HepG2 (cell line): ENCODE results near the gene MYRIP. TPM values are rescaled to one million over a fixed set of nuclear protein-coding genes. Genes with fewer than 3 reads are reported as not detected.

Source experiments
- ATAC-seq: fragments of 200-7000 bp; cut with Tn5 transposase; 3 replicates; pipeline ENCODE4 v1.9.1; 2020; ENCODE audit warnings: mild to moderate bottlenecking, moderate library complexity
- BruUV-seq: library from RNA; stranded (reverse); fragments of 400-500 nt; replicated peaks from 2 replicates; lab custom pipeline; 2021; lab: Mats Ljungman, UMichigan
- CTCF ChIA-PET: fragments of 300-600 bp; formaldehyde crosslinking; extraction: SDS; loops from one replicate; lab custom pipeline; 2021; ENCODE audit warnings: low total read pairs, inconsistent platforms, low intra/inter-chr PET ratio; lab: Yijun Ruan, JAX
- POLR2A ChIA-PET: fragments of 350-600 bp; sonication (Branson Sonifier 250); formaldehyde crosslinking; loops from one replicate; lab custom pipeline; 2020; ENCODE audit warnings: antibody characterized with exemption, inconsistent platforms; lab: Yijun Ruan, JAX
- DNase-seq: peaks from one replicate; pipeline ENCODE4 v3.0.0-alpha.2; 2015; ENCODE audit warnings: low spot score
- FAIRE-seq: peaks from 3 replicates; lab custom pipeline; 2011; peaks lifted over from hg19 to GRCh38; lab: Jason Lieb, UNC
- H2AFZ ChIP-seq: one replicate; pipeline ENCODE4 v1.6.1; 2011; ENCODE audit warnings: low read length, inconsistent platforms
- H3K27ac ChIP-seq: fragments of 300-600 bp; 3 replicates; pipeline ENCODE4 v1.8.0; 2011; ENCODE audit warnings: mixed run types, mild to moderate bottlenecking, mixed read lengths, low read length, inconsistent platforms; ENCODE audit not compliant: insufficient read depth; ENCODE audit errors: extremely low read length
- H3K27me3 ChIP-seq, 2 experiments: fragments of 200-600 bp in 1 of 2; 2 replicates in 1 of 2; 3 replicates in 1 of 2; pipeline versions ENCODE4 v1.6.0 to v1.8.0; 2011; ENCODE audit warnings: low read length in 2 of 2, mild to moderate bottlenecking in 2 of 2, moderate library complexity in 2 of 2, inconsistent platforms in 1 of 2; ENCODE audit not compliant: insufficient read depth in 2 of 2, control insufficient read depth in 1 of 2
- H3K36me3 ChIP-seq, 2 experiments: fragments of 200-600 bp in 1 of 2; replicated peaks in 1 of 2; 2 replicates in 1 of 2; 3 replicates in 1 of 2; pipeline versions ENCODE4 v1.5.1 to v1.8.0; 2011; ENCODE audit warnings: low read length in 2 of 2, inconsistent platforms in 1 of 2; ENCODE audit not compliant: insufficient read depth in 2 of 2, control insufficient read depth in 1 of 2
- H3K4me1 ChIP-seq: 2 replicates; pipeline ENCODE4 v1.5.1; 2012; ENCODE audit warnings: low read length, inconsistent platforms; ENCODE audit not compliant: insufficient read depth
- H3K4me2 ChIP-seq: 2 replicates; pipeline ENCODE4 v1.6.0; 2011; ENCODE audit warnings: low read depth, low read length, inconsistent platforms
- H3K4me3 ChIP-seq, 3 experiments: fragments of 200-600 bp in 1 of 3; sonication (generic), shearing (Covaris generic) in 1 of 3; replicated peaks in 1 of 3; 2 replicates each; pipeline ENCODE4 v1.5.1; 2011 to 2016; ENCODE audit warnings: low read length in 3 of 3, inconsistent platforms in 2 of 3, low read depth in 2 of 3, mild to moderate bottlenecking in 2 of 3, control low read depth in 1 of 3, mixed read lengths in 1 of 3; ENCODE audit not compliant: insufficient read depth in 1 of 3
- H3K79me2 ChIP-seq: one replicate; pipeline ENCODE4 v1.6.1; 2011; ENCODE audit warnings: low read length, inconsistent platforms; ENCODE audit not compliant: insufficient read depth
- H3K9ac ChIP-seq: 2 replicates; pipeline ENCODE4 v1.6.0; 2011; ENCODE audit warnings: mild to moderate bottlenecking, low read depth, low read length, inconsistent platforms; ENCODE audit not compliant: insufficient read depth
- H3K9me3 ChIP-seq: 2 replicates; pipeline ENCODE4 v1.5.1; 2012; ENCODE audit warnings: mild to moderate bottlenecking, low read length
- H4K20me1 ChIP-seq: 2 replicates; pipeline ENCODE4 v1.6.0; 2011; ENCODE audit warnings: inconsistent platforms, mild to moderate bottlenecking, low read length, moderate library complexity; ENCODE audit not compliant: insufficient read depth
- FOXA3 ChIP-seq: IDR thresholded peaks from 2 replicates; pipeline ENCODE4 v1.6.1; 2016; ENCODE audit warnings: missing genetic modification reagents, missing compliant biosample characterization
- HNF1A ChIP-seq, 2 experiments: sonication (generic) in 1 of 2; formaldehyde crosslinking in 1 of 2; IDR thresholded peaks; 2 replicates each; pipeline versions ENCODE4 v1.4.0 to v1.6.1; 2016 to 2020; ENCODE audit warnings: borderline replicate concordance in 1 of 2, low read depth in 1 of 2, mild to moderate bottlenecking in 1 of 2, missing genetic modification reagents in 1 of 2
- HNF4A ChIP-seq: sonication (generic); formaldehyde crosslinking; IDR thresholded peaks from 2 replicates; pipeline ENCODE4 v1.4.0; 2020; ENCODE audit warnings: missing genetic modification reagents
- HNF4G ChIP-seq, 2 experiments: sonication (generic) in 1 of 2; formaldehyde crosslinking in 1 of 2; IDR thresholded peaks; 2 replicates each; pipeline versions ENCODE4 v1.4.0 to v1.6.1; 2011 to 2020; ENCODE audit warnings: borderline replicate concordance in 2 of 2, low read depth in 2 of 2, mild to moderate bottlenecking in 2 of 2, low read length in 1 of 2, missing genetic modification reagents in 1 of 2, moderate library complexity in 1 of 2
- KDM6A ChIP-seq: IDR thresholded peaks from 2 replicates; pipeline ENCODE4 v1.6.1; 2016; ENCODE audit warnings: low read depth
- LCORL ChIP-seq, 2 experiments: fragments of 450-650 bp in 1 of 2; sonication (generic) in 1 of 2; formaldehyde crosslinking in 1 of 2; IDR thresholded peaks; 2 replicates each; pipeline versions ENCODE4 v1.5.0 to v1.6.1; 2017 to 2020; ENCODE audit warnings: antibody characterized with exemption in 1 of 2, missing genetic modification reagents in 1 of 2
- NKX3-1 ChIP-seq: sonication (generic); formaldehyde crosslinking; IDR thresholded peaks from 2 replicates; pipeline ENCODE4 v1.5.0; 2020; ENCODE audit warnings: missing genetic modification reagents
- PAXIP1 ChIP-seq: sonication (generic); formaldehyde crosslinking; conservative IDR thresholded peaks from 2 replicates; pipeline ENCODE4 v1.4.0; 2020; ENCODE audit warnings: mild to moderate bottlenecking, missing genetic modification reagents, moderate library complexity
- ZNF574 ChIP-seq: sonication (generic); formaldehyde crosslinking; IDR thresholded peaks from 2 replicates; pipeline ENCODE4 v1.4.0; 2020; ENCODE audit warnings: missing genetic modification reagents
- WGBS: methylation state at CpG from one replicate; pipeline ENCODE4 v1.1.6; 2017; ENCODE audit warnings: low lambda C conversion rate; 5-methylcytosine and 5-hydroxymethylcytosine counted together
- in situ Hi-C: cut with HindIII; loops from 2 replicates; pipeline ENCODE4 v1.10.0; 2017; ENCODE audit warnings: low pct_unique_long_range_greater_than_20kb; ENCODE audit not compliant: extremely low pct_ligation_motif_present
- intact Hi-C: fragments of 100-400 bp; cut with micrococcal nuclease; formaldehyde crosslinking; loops from one replicate; pipeline ENCODE4 v1.10.0; 2022; ENCODE audit not compliant: unreplicated experiment
- polyA plus RNA-seq, 8 experiments: library from polyadenylated mRNA; depleted of rRNA in 3 of 8; stranded (reverse) in 7 of 8; unstranded in 1 of 8; fragments of >200 nt; fragmentation: Illumina TruSeq in 4 of 8; extraction: Trizol in 4 of 8; gene quantifications; 2 replicates each; pipeline versions ENCODE4 v1.2.1 to v1.2.3, GENCODE V29; 2011 to 2016; ENCODE audit warnings: low read depth in 4 of 8, missing spikeins in 1 of 8, mixed read lengths in 1 of 8; ENCODE audit not compliant: insufficient read depth in 1 of 8
- total RNA-seq, 5 experiments: library from RNA; depleted of rRNA; stranded (reverse); fragments of >200 nt; fragmentation: Illumina TruSeq; extraction: Trizol; gene quantifications; 2 replicates each; pipeline ENCODE4 v1.2.3, GENCODE V29; 2016; ENCODE audit warnings: low read depth in 1 of 5

MYRIP gene
- total and polyA plus RNA-seq, 2 of the 13 experiments (the other 11 are each of a cell fraction or from before 2014, with no cell fraction given) = 0.64 to 0.84 TPM

- TF ChIP-seq HNF1A (IDR thresholded peaks at IDR 0.05; ENCODE audit: low read depth) (no peak), HNF1A (CRISPR knock-in tag; IDR thresholded peaks at IDR 0.05; ENCODE audit: borderline replicate concordance) (no peak)
- TF ChIP-seq, all 625 proteins: peak for 0
Measured at GRCh38 chr3:39781025-39781424, 28.4 kb upstream of the MYRIP start (continued).

GRCh38 chr3:39781632-39782031 lies 27.8 kb upstream of the MYRIP start:
- Histone ChIP-seq H3K36me3 (no peaks in the 10 kb centered on the region), H4K20me1 (no peaks in the 10 kb centered on the region), H3K4me2 (0 out of 2 replicates have a peak overlapping the region, but pooled peaks have one; percentile 16), H3K9ac (no peak overlapping the region), H3K4me1 (peaks cover 16% of the 10 kb centered on the region), H3K4me3 (no peak overlapping the region), H3K27me3 (no peaks in the 10 kb centered on the region), H2AFZ (no peak overlapping the region), H3K27ac (no peak overlapping the region), H3K9me3 (no peaks in the 10 kb centered on the region), H3K79me2 (no peaks in the 10 kb centered on the region)
- FAIRE-seq (no peak), ATAC-seq (no peak; the same call in 2 of the 3 replicates), DNase-seq (peak; percentile 7)
- BruUV-seq = no TSS peak
- in situ Hi-C loops = no loop called here
- intact Hi-C loops = no loop called here
- WGBS = 15% methylated on average over 3 of the region's 3 CpGs
- CTCF ChIA-PET = no interaction called here
- POLR2A ChIA-PET = no interaction called here
- TF ChIP-seq HNF4A (peak; percentile 41; the same call in 1 of the 2 replicates), PAXIP1 (CRISPR knock-in tag) (peak; percentile 41), KDM6A (peak; percentile 27; the same call in 1 of the 2 replicates), HNF4G (IDR thresholded peaks at IDR 0.05; ENCODE audit: borderline replicate concordance, low read depth, low read length) (peak; percentile 43; the same call in 1 of the 2 replicates), HNF4G (CRISPR knock-in tag; IDR thresholded peaks at IDR 0.05; ENCODE audit: borderline replicate concordance, low read depth) (no peak), LCORL (IDR thresholded peaks at IDR 0.05) (no peak), LCORL (CRISPR knock-in tag; IDR thresholded peaks at IDR 0.05) (peak; percentile 26; the same call in 1 of the 2 replicates), FOXA3 (CRISPR knock-in tag) (0 out of 2 replicates have a peak, but pooled peaks have one; percentile 36), NKX3-1 (CRISPR knock-in tag) (no peak), ZNF574 (CRISPR knock-in tag) (no peak)
